HG03378 (cell line): Measurements from ENCODE around the gene FZD10.

Experiments
- ATAC-seq: cut with Tn5 transposase; IDR thresholded peaks from one replicate; pipeline ENCODE4 v1.9.1; 2021; ENCODE audit warnings: mild to moderate bottlenecking, moderate library complexity; ENCODE audit not compliant: unreplicated experiment

Gene FZD10

GRCh38 chr12:130131025-130131424 lies 31.2 kb upstream of the FZD10 start:
- ATAC-seq, result no peak

GRCh38 chr12:130131801-130132200 lies 30.5 kb upstream of the FZD10 start:
- no peak for ATAC-seq

GRCh38 chr12:130132831-130133511 lies 29.3 kb upstream of the FZD10 start:
- ATAC-seq, result no peak

- no peak for ATAC-seq
These were observed 28.3 kb upstream of the FZD10 start for GRCh38 chr12:130133851-130134562.

- ATAC-seq, result no peak
These were observed 27.7 kb upstream of the FZD10 start for GRCh38 chr12:130134563-130134915.

- no peak for ATAC-seq
These were observed 25.7 kb upstream of the FZD10 start for GRCh38 chr12:130136509-130137039.

GRCh38 chr12:130137040-130138018 lies 24.9 kb upstream of the FZD10 start:
- ATAC-seq, result no peak

GRCh38 chr12:130138478-130138877 lies 23.8 kb upstream of the FZD10 start:
- no peak for ATAC-seq

GRCh38 chr12:130139567-130140421 lies 22.5 kb upstream of the FZD10 start:
- ATAC-seq, result no peak

- no peak for ATAC-seq
These were observed 21.2 kb upstream of the FZD10 start for GRCh38 chr12:130141105-130141504.

GRCh38 chr12:130141901-130142683 lies 20.2 kb upstream of the FZD10 start:
- ATAC-seq, result no peak

GRCh38 chr12:130142736-130143135 lies 19.5 kb upstream of the FZD10 start:
- ATAC-seq, result no peak

GRCh38 chr12:130143136-130143535 lies 19.1 kb upstream of the FZD10 start:
- no peak for ATAC-seq

- no peak for ATAC-seq
These were observed 18.0 kb upstream of the FZD10 start for GRCh38 chr12:130144256-130144655.

- no peak for ATAC-seq
These were observed 16.5 kb upstream of the FZD10 start for GRCh38 chr12:130145731-130146130.

GRCh38 chr12:130146176-130146931 lies 15.9 kb upstream of the FZD10 start:
- no peak for ATAC-seq

- no peak for ATAC-seq
These were observed 14.2 kb upstream of the FZD10 start for GRCh38 chr12:130147875-130148596.

GRCh38 chr12:130151846-130152245 lies 10.4 kb upstream of the FZD10 start:
- ATAC-seq, result no peak
